DMS153 treated with DMSO at 0.1 percent for 48 hours (cell line): ENCODE data around the gene ADAMTS17.

Experiments
- DNase-seq: peaks from one replicate; lab custom pipeline; 2025; ENCODE audit not compliant: unreplicated experiment; lab: John Stamatoyannopoulos, UW

ADAMTS17 gene

DNA sequence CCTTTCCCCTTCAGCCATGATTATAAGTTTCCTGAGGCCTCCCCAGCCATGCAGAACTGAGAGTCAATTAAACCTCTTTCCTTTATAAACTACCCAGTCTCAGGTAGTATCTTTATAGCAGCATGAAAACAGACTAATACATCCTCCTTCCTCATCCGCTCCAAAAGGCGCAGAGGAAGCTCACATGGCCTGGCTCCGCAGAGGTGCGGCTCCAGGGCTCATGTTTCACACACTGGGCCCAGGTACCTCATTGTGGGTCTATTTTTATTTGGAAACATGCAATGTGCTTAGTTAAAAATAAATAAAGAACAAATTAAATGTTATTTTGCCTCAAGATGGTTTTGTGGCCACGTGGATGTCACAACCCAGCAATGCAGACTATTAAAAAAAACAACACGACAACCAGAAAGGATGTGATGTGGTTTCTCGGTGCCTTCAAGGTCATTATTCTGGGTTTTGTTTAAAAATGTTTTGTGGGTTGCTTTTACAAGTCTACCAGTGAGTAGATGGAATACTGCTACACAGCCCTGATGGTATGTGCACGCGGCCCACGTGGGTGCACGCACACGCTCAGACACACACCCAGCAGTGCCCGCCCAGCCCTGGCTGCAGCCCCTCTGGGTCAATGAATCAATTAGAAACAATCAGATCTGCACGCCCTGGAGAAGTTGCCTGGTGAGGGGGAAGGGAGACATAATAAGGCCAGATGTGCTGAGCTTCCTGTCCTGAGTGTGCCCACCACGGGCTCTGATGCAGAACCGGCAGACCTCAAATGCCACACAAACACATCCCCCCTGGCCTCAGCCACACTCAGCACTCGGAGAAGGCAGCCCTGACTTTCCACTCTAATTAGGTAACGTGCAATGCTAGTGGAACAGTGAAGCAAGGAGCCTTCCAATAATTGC lies 140.1 kb downstream of the ADAMTS17 start:
- no peak for DNase-seq

DNA sequence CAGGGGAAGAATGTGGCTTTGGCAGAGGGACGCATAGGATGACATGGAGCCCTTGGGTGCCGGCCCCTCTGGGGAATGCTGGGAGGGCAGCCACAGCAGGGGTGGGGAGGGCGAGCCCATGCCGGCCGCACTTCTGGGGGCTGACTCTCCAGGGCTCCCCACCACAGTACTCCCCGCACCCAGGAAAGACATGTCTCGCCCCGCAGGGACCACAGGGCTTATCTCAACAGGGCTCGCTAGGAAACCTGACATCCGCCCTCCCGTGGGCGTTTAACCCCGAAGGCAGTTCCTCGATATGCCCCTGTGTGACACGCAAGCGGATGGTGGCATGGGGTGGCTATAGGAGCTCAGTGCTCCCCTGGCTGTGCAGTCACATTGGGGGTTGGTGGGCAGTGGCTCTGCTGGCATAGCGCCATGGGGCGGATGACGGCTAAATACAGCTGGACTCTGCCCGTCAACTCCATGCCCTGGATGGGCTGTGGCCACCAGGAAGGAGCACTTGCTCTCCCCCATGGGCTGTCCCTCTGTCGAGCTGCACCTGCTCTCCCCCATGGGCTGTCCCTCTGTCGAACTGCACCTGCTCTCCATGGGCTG lies 141.4 kb downstream of the ADAMTS17 start:
- DNase-seq: no peak

DNA sequence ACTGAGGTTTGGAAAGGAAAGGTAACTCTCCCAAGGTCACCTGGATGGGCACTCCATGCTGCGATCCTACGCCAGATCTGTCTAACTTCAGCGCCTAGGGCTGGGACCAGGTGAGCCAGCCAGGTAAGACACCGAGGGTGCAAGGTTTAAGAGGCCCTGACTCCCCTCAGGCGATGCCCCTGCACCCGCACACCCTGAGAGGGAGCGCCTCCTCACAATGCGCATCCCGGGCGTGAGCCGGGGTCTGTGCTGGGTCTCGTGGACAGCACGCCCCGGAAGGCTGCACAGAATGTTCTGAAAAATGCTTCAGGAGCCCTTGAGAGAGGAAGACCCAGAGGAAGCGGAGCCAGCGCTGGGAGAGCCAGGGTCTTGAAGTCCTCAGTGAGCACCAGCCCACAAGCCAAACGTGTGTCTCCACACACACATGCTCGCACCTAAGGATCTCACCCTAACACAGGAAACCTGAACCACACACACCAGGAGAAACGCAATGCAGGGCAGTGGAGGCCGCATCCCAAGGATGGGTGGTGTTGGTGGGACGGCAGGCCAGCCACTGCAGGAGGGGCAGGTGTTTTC lies 142.0 kb downstream of the ADAMTS17 start:
- no peak for DNase-seq

DNA sequence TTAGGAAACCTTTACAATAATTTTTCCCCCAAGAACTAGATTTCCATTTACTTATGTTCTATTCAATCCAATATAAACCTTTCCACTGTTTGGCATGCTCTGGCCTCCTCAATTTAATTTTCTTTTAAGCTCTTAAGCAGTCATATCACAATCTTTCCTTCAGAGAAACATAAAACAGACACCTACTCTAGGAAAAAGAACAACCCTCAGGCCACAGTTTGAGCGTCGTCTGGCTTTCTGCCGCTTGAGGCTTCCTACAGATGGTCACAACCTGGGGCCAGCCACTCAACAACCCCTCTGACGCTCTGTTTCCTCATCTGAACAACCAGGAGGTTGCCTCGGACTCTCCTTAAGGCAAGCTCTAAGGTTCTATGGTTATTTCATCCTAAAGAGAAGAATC lies 143.3 kb downstream of the ADAMTS17 start:
- no peak for DNase-seq

DNA sequence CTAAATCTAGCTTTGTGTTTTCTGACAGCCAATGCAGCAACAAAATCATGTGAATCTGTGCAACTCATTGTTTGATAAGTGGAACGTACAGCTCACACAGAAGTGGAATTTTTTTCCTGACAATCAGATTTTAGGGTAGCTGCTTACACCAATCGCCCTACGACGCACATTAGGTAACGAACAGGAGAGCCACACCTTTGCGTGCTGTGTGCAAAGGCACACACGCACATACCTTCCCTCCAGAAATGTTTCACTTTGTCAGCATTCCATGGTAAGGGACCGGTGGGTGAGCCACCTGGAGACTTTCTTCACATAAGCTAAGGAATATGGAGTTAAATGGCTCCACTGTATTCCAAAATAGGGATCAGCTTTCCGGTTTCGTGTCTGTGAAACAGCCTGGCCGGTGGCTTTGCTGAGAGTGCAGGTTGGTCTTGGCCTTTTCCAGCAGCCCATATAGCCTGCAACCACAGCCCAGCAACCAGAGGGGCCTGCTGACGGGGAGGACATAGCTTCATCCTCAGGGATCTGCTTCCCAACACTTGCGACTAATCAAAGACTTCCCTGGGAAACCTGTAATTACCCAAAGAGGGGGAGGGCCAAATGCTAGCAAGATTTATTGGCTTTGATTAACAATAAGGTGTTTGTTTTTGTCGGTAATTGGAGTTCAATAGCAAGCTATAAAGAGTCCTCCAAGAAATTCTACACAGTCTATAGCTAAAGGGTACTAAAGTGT lies 145.3 kb downstream of the ADAMTS17 start:
- DNase-seq: no peak

DNA sequence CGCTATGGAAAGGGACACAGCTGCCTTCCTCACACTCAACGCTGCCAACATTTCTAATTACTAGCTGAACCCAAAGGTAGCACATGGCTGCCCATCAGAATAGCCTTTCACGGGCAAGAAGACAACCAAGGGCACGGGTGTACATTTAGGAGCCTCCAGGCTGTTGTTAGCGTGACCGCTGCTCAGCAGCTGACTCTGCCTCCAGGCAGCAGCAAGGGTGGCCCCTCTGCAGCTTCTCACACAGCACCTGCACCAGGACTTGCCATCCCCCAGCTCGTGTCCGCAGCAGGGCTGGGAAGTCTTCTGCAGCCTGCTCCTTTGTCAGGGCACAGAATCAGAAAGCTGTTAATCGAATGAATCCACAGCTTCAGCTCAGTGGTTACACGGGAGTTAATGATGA lies 146.8 kb downstream of the ADAMTS17 start:
- DNase-seq: no peak

DNA sequence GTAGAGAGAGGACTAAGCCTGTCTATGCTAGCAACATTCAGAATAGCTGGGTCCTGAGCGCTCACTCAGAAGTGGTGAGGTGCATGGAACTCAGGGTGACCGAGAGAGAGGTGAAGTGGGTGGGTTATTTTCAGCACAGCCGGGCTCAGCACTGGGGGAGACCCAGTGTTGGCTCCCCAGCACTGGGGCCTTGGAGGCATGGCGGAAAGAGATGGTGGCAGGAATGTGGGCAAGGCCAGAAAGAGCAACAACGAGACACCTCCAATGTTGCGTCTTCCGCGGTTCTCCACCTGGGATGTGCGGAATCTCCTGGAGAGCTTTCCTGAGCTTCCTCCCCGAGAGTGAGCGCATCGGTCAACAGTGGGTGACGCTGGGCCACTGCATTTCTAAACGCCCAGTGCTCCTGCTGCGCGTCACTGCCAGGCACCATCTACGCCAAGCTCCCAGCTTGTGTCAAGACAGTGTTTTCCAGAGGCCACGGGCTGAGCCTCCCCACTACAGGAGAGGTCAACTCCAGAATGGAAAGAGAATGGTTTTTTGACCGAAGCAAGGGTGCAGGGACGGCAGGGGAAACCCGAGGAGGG lies 148.4 kb downstream of the ADAMTS17 start:
- DNase-seq: no peak

DNA sequence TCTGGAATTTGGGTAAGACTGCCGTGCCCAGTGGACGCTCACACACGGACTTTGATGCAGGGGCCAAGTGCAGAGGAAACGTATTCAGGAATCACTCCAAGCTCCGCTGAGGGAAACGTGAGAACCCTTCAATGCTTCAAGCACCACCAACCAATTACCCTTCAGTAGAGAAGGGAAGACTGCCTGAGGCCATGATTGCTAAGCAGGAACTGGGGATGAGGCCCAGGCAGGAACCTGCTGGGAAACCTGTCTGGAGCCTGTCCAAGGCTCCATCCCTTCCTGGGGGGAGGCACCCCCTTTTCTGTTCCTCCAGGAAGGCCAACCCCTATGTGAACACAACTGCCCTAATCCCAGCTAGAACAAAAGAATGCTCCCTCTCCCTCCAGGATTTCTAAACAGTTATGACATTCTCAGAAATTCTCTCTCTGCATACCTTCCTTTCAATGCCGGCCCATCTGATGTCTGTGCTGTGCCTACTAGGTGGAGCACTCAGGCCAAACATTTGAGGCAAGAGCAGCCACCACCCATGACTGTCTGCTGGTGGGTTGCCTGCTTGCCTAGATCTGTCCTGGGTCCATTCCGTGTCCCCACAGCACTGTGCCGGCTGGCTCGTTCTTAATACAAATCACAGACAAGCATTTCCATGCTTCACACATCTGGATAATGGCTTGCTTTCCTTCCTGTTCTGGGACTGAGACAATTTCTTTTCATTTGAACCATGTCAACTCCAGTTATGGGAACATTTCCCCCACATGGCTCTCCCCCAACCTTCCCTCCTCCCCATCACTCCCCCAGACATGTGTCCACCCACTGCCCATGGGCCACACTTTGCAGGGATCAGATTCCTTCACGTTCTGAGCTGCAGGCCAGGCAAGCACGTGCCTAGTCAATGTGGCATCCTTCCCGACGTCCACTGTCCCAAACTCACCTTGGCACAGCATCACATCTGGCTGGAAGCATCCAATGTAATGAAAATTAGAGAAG lies 149.4 kb downstream of the ADAMTS17 start:
- DNase-seq: no peak

DNA sequence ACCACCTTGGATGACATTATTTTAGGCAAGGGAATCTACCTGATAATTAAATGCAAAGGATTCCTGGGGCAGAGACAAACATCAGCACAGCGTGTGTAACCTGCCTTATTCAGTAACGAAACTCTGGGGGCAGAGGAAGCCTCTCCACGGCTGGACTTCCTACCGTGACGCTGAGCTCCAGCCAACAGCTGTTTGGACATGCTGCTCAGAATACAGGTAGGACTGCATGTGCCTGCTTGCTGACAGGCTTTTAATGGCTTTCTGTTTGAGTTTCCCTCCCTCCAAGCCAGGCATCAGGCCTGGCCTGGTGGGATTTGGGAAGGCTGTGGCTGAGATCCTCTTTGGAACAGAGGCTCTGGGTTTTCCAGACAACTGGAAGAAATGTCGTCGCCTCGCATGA lies 150.6 kb downstream of the ADAMTS17 start:
- no peak for DNase-seq

DNA sequence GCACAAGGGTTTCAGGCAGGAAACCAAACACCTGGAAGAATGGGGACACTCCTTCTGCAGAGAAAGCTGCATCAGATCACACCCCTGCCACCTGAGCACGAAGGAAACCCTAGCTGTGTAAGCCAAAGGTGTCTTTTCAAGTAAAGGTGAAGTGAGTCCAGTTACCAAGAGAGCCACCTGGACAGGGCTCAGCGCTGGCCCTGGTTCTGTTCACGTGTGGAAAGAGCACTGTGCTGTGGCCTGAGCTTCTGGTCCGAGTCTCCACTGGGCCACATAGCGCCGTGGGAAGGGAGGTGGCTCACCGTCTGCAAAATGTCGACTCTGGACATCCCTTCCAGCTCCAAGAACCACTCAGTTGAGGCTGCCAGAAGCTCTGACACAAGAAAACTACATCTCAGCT lies 151.1 kb downstream of the ADAMTS17 start:
- no peak for DNase-seq

DNA sequence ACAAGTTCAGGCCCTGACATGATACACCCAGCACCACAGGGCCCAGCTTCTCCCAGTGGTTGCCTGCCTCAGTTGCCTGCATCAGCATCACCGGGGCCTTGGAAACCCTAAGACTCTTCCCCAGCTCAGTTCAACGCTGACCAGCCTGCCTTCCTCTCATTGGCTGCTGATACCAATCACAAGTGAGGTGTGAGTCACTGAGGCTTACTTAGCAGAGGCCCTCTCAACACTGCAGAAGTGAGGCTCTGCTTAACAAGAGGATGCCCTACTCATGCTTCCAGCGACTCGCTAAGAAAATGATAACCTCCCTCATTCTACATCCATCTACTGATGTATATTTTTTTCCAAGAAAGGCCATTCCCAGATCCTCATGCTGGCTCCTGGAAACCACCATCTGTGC lies 151.9 kb downstream of the ADAMTS17 start:
- DNase-seq: no peak

DNA sequence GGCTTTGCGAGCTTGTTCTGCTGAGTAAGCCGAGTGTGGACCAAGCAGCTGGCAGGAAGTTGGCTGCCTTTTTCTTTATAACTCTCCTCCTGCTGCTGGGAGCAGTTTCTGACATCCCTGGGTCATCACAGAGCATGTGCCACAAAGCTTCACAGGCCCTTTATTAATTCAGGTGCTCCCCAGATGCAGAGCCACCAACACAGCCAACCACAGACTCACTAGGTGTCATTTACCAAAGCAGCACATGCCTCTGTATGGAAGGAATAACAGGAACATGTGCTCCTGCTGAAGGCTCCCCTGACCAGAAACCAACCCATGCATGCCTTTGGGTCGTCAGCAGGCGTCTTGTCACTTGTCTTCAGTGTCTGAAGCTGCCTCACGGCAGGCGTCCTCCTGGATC lies 152.5 kb downstream of the ADAMTS17 start:
- DNase-seq: no peak

DNA sequence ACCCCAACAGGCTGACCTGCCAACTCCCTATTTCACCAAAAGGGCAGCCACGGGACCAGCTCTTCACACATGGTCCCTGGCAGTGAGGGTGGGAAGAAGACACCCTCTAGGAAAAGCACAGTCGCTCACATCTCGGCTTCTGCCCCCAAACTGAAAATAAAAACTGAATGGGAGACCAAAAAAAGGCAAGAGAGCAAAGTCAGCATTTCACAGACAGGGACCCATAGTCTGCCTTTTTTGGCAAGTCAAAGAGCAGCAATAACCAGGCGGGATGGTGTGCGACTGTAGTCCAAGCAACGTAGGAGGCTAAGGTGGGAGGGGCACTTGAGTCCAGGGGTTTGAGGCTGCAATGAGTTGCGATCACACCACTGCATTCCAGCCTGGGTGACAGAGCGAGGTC lies 154.1 kb downstream of the ADAMTS17 start:
- no peak for DNase-seq

DNA sequence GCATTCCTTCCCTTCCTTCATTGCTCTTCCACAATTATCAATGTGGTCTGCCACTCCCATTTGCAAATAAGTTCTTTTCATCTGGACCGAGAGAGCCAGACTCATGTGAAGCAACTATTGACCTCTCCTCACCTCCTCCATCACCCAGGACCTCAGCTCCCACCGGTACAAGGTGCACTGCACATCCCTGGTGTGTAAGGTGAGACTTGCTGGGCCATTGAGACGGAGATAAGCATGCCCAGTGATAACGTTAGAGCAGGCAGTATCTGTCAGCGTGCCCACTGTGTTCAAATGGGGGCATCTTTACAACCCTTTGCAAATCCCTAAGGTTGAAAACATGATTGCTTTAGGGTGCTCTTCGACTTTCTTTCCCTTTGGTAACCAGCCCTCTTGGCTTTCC lies 154.8 kb downstream of the ADAMTS17 start:
- DNase-seq: no peak

DNA sequence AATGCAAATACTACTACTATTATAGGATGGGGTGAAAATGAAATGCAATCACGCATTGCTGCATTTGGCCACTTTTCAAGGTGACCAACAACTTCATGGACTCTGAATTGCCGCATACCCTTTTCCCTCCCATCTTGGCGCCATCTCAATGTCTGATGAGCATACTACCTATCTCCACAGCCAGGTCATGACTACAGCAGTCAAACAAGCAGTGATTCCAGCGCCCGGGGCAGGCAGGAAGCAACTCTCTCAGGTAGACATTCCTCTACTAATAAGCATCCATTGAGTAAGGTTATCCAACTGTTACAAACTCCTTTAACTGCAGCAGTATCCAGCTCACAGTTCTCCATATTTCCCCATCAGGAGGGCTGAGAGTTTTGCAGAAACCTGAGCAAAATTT lies 155.4 kb downstream of the ADAMTS17 start:
- no peak for DNase-seq

DNA sequence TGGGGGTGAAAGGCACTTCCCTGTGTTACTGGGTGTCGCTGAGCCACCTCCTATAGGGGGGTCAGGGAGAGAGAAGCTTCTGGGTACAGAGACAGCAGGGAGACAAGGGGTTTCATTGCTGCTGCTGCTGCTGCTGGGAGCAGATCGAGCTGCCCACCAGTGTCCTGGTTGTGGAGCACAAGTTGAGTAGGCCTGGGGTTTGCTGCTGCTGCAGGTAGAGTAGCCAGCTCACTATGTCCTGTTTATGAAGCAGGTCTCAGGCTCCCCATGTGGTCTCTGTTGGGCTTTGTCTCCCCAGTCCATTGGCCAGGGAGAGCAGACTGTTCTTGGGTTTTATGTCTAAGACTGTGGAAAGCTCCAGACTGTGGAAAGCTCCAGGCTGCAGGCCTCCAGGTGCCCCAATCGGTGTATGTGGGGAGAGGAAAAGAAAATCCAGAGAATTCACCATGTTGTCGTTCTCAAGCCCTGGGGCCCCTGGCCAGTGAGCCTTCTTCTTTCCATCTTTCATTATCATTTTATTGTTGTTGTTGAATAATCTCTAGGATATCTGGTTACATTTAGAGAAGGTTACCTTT lies 157.8 kb downstream of the ADAMTS17 start:
- DNase-seq: no peak

DNA sequence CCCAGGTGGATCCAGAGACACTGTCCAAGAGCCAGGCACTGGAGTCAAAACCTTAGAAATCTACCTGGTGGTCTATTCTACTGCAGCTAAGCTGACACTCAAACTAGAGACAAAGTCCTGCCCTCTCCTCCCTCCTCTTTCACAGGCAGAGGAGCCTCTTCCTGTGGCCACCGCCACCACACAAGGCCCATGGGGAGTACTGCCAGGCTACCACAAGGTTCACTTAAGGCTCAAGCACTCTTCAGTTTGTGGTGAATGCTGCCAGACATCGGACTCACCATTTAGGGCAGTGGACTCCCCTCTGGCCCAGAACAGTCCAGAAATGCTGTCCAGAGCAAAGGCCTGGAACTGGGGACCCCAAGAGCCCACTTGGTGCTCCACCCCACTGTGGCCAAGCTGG lies 160.9 kb downstream of the ADAMTS17 start:
- no peak for DNase-seq

DNA sequence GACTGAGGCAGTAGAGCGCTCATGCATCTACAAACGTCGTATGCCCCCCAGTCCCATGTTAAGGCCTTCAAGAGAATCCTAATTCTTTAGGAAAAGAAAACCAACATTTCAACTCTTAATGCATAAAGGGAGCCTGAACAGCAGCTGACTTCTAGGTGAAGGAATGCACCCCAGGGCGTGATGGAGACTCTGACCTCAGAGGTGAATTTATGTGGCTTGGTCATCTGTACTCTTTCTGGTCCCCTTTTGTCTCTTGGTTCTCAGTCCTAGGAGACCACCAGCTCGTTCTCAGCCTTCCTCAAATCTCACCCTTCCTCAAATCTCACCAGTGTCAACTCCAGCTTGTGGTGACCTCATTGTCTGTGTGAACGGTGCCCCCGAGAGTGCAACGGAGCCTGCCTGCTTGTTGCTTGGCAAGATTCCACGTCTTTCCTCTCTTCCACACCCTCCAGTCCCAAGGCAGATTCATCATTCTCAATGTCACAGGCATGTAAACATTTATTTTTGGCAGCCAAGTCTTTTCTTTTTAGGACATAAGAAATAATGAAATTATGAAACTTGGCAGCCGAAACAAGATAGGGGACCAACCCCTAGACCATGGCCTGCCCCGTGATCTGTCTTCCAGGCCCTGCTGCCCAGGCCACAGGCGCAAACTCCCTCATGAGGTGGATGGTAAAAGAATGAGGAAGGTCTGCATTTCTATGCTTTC lies 166.2 kb downstream of the ADAMTS17 start:
- no peak for DNase-seq

DNA sequence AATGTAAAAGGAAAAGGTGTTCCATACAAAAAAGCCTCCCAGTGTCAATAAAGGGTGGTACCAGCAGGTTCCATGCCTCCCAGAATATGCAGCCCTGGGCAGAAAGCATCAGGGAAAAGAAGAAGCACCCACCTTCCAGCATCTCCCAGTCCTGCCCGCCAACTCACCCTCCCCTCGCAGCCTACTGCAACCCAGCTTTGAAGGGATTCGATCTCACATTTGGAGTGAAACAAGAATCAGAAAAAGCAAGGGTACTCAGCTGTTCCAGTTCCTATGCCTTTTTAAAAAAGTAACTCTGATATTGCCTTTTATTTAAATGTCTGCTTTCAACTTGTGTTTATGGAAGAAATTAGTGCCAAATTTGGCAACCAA lies 166.9 kb downstream of the ADAMTS17 start:
- no peak for DNase-seq
